GM12864 (cell line): Measurements from ENCODE around the gene CDC6.

Experiments used
- DNase-seq: peaks from one replicate; pipeline ENCODE4 v3.0.0-alpha.2; 2011; ENCODE audit warnings: low read depth
- H3K4me3 ChIP-seq: 2 replicates; pipeline ENCODE4 v1.5.1; 2011; ENCODE audit warnings: mild to moderate bottlenecking, low read depth, low read length, control low read depth
- TF ChIP-seq, protein P1 (sequence below): IDR thresholded peaks from 2 replicates; pipeline ENCODE4 v1.5.1; 2011; ENCODE audit warnings: low read depth, mild to moderate bottlenecking, moderate library complexity, low read length, control low read depth, inconsistent platforms; ENCODE audit errors: missing control alignments

Gene CDC6

GRCh38 chr17:40327735-40328385 lies 40.2 kb downstream of the CDC6 start:
- no peak for DNase-seq

GRCh38 chr17:40328386-40328766 lies 40.7 kb downstream of the CDC6 start:
- no peak for DNase-seq
- H3K4me3 ChIP-seq, result no peak overlapping the region
- TF ChIP-seq, protein P1, sequence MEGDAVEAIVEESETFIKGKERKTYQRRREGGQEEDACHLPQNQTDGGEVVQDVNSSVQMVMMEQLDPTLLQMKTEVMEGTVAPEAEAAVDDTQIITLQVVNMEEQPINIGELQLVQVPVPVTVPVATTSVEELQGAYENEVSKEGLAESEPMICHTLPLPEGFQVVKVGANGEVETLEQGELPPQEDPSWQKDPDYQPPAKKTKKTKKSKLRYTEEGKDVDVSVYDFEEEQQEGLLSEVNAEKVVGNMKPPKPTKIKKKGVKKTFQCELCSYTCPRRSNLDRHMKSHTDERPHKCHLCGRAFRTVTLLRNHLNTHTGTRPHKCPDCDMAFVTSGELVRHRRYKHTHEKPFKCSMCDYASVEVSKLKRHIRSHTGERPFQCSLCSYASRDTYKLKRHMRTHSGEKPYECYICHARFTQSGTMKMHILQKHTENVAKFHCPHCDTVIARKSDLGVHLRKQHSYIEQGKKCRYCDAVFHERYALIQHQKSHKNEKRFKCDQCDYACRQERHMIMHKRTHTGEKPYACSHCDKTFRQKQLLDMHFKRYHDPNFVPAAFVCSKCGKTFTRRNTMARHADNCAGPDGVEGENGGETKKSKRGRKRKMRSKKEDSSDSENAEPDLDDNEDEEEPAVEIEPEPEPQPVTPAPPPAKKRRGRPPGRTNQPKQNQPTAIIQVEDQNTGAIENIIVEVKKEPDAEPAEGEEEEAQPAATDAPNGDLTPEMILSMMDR, result no peak

More at GRCh38 chr17:40327735-40328385, 40.2 kb downstream of the CDC6 start:
- H3K4me3 ChIP-seq, result peak overlapping the region; percentile 42; the same call in 1 of the 2 replicates
- TF ChIP-seq, protein P1, result no peak

DNA sequence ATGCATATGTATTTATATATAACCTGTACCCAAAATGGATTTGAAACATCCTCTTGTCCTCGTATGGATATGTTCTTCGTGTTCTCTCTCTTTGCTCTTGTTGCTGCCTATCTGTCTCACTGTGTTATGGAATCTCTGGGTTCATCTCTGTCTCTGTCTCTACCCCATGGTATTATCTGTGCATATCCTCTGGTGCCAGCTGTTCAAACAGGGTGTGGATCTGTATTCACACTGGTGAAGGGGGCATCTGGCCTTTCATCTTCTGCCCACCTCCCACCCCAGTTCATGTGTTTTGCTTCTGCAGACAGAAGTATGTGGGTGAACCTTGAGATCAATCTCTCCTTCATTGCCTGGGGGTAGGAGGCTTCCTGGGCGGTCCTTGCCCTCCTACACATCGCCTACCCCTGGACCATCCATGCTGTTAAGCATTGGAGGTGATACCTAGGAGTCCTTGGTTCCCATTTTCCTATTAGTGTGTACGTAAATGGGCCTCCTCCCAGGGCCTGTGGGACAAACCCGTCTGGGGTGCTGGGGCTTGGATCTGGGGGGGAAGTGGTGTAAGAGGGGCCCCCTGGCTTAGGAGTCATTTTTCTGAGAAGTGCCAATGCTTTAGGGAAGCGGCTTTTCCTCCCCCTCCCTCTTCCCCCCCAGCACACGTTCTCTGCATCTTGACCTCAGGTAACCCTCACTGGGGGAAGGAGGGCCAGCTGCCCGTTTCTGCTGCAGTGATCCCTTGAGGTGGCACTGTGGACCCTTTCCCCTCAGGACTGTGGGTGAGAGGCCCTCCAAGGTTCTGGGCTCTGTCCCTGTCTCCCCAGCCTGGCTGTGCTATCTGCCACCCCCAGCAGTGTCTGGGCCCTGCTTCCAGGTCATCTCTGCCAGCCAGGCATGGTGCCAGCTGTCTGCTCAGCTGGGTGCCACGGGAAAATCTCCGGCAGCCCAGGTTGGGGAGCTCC lies 42.4 kb downstream of the CDC6 start:
- TF ChIP-seq, protein P1, result no peak
- no peak for DNase-seq
- no peak overlapping the region for H3K4me3 ChIP-seq

- no peak overlapping the region for H3K4me3 ChIP-seq
- TF ChIP-seq, protein P1, result no peak
- no peak for DNase-seq
Observed at GRCh38 chr17:40330850-40331470, 43.3 kb downstream of the CDC6 start.

GRCh38 chr17:40331743-40332641 lies 44.3 kb downstream of the CDC6 start:
- no peak overlapping the region for H3K4me3 ChIP-seq
- TF ChIP-seq, protein P1, result no peak
- DNase-seq, result no peak

DNA sequence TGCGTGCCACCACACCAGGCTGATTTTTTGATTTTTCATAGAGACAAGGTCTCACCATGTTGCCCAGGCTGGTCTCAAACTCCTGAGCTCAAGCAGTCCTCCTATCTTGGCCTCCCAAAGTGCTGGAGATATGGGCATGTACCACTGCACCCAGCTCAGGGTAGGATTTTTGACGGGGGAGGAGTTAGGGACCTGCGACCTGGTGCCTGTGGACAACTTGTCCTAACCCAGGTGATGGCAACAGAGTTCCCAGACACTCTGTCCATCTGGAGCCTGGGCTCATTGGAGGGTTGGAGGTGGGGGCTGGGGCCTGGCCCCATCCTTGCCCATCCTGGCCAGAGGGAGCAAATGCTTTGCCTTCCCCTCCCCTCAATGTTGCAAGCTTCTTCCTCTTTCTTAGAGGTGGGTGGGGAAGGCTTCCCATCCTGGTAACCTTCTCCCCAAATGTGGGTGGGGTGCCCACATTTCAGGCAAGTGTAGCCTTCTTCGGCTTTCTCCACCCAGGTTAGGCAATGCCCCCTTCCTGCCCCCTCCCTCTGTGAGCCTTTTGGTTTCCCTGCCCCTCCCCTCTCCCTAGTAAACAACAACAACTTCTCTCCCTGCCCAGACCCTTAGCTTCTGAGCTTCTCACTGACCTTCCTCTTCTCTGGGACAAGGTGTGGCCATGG lies 46.2 kb downstream of the CDC6 start:
- TF ChIP-seq, protein P1, result no peak
- no peak overlapping the region for H3K4me3 ChIP-seq
- DNase-seq, result no peak
